Keratinocyte (primary cell): ENCODE measurements around the gene SERPINB4.

ENCODE experiments used
- CTCF ChIP-seq, 3 experiments: IDR thresholded peaks in 1 of 3; conservative IDR thresholded peaks in 1 of 3; optimal IDR thresholded peaks in 1 of 3; 2 replicates in 2 of 3; 3 replicates in 1 of 3; pipeline versions ENCODE3 to v1.5.1; 2011; ENCODE audit warnings: low read length in 3 of 3, mild to moderate bottlenecking in 3 of 3, moderate library complexity in 2 of 3, control low read depth in 1 of 3, inconsistent platforms in 1 of 3; ENCODE audit not compliant: insufficient read depth in 2 of 3; ENCODE audit errors: extremely low read depth in 1 of 3
- EZH2 ChIP-seq: IDR thresholded peaks from one replicate; pipeline ENCODE4 v1.6.1; 2012; ENCODE audit warnings: inconsistent platforms, mild to moderate bottlenecking, low read length, moderate library complexity

GRCh38 chr18:63627819-63628218 lies 16.2 kb downstream of the SERPINB4 start:
- TF ChIP-seq CTCF (optimal IDR thresholded peaks at IDR 0.05 in 1 of 3, IDR thresholded peaks at IDR 0.05 in 1 of 3, conservative IDR thresholded peaks at IDR 0.05 in 1 of 3; ENCODE audit: extremely low read depth in 1 of 3, insufficient read depth in 2 of 3, low read length in 3 of 3) (no peak), EZH2 (no peak)
